Keratinocyte (primary cell): ENCODE data around the gene AOPEP. TPM values are rescaled to one million over a fixed set of nuclear protein-coding genes. Genes with fewer than 3 reads are reported as not detected.

Experiments
- DNase-seq: peaks from one replicate; pipeline ENCODE4 v3.0.0-alpha.2; 2011; ENCODE audit warnings: low read depth, missing footprints, low spot score
- FAIRE-seq: peaks from 2 replicates; lab custom pipeline; 2011; peaks lifted over from hg19 to GRCh38; lab: Jason Lieb, UNC
- H2AFZ ChIP-seq: 2 replicates; pipeline ENCODE4 v1.6.0; 2012; ENCODE audit warnings: low read length, control low read depth, inconsistent platforms; ENCODE audit not compliant: control insufficient read depth
- H3K27ac ChIP-seq: 2 replicates; pipeline ENCODE4 v1.5.1; 2011; ENCODE audit warnings: low read length; ENCODE audit not compliant: control insufficient read depth, insufficient read depth
- H3K27me3 ChIP-seq: 3 replicates; pipeline ENCODE4 v1.6.0; 2011; ENCODE audit warnings: low read length; ENCODE audit not compliant: control insufficient read depth, insufficient read depth; ENCODE audit errors: extremely low read depth
- H3K36me3 ChIP-seq, 2 experiments: 2 replicates in 1 of 2; 3 replicates in 1 of 2; pipeline ENCODE4 v1.5.1; 2011; ENCODE audit warnings: low read length in 2 of 2, mild to moderate bottlenecking in 1 of 2; ENCODE audit not compliant: control insufficient read depth in 2 of 2, insufficient read depth in 2 of 2; ENCODE audit errors: extremely low read depth in 1 of 2
- H3K4me1 ChIP-seq: 3 replicates; pipeline ENCODE4 v1.5.1; 2011; ENCODE audit warnings: low read length; ENCODE audit not compliant: control insufficient read depth, insufficient read depth; ENCODE audit errors: extremely low read depth
- H3K4me2 ChIP-seq: 3 replicates; pipeline ENCODE4 v1.6.0; 2011; ENCODE audit warnings: low read depth, low read length; ENCODE audit not compliant: control insufficient read depth, insufficient read depth; ENCODE audit errors: extremely low read depth
- H3K4me3 ChIP-seq, 3 experiments: fragments of 200-600 bp in 1 of 3; sonication (generic) in 1 of 3; 2 replicates in 2 of 3; 3 replicates in 1 of 3; pipeline ENCODE4 v1.5.1; 2011 to 2016; ENCODE audit warnings: low read length in 3 of 3, mild to moderate bottlenecking in 3 of 3, control low read depth in 2 of 3, inconsistent platforms in 1 of 3, low read depth in 1 of 3, mixed read lengths in 1 of 3, mixed run types in 1 of 3, moderate library complexity in 1 of 3; ENCODE audit not compliant: control insufficient read depth in 2 of 3, insufficient read depth in 2 of 3; ENCODE audit errors: extremely low read depth in 1 of 3
- H3K79me2 ChIP-seq: 2 replicates; pipeline ENCODE4 v1.6.0; 2012; ENCODE audit warnings: low read length; ENCODE audit not compliant: control insufficient read depth, insufficient read depth
- H3K9ac ChIP-seq: 3 replicates; pipeline ENCODE4 v1.6.0; 2011; ENCODE audit warnings: low read length; ENCODE audit not compliant: control insufficient read depth, insufficient read depth; ENCODE audit errors: extremely low read depth
- H3K9me1 ChIP-seq: 3 replicates; pipeline ENCODE4 v1.6.0; 2011; ENCODE audit warnings: low read length; ENCODE audit not compliant: control insufficient read depth, insufficient read depth; ENCODE audit errors: extremely low read depth
- H3K9me3 ChIP-seq: 2 replicates; pipeline ENCODE4 v1.5.1; 2012; ENCODE audit warnings: low read depth, low read length; ENCODE audit not compliant: control insufficient read depth
- H4K20me1 ChIP-seq: 3 replicates; pipeline ENCODE4 v1.6.0; 2011; ENCODE audit warnings: low read length; ENCODE audit not compliant: control insufficient read depth, insufficient read depth; ENCODE audit errors: extremely low read depth
- CTCF ChIP-seq, 3 experiments: IDR thresholded peaks in 1 of 3; conservative IDR thresholded peaks in 1 of 3; optimal IDR thresholded peaks in 1 of 3; 2 replicates in 2 of 3; 3 replicates in 1 of 3; pipeline versions ENCODE3 to v1.5.1; 2011; ENCODE audit warnings: low read length in 3 of 3, mild to moderate bottlenecking in 3 of 3, moderate library complexity in 2 of 3, control low read depth in 1 of 3, inconsistent platforms in 1 of 3; ENCODE audit not compliant: insufficient read depth in 2 of 3; ENCODE audit errors: extremely low read depth in 1 of 3
- EZH2 ChIP-seq: IDR thresholded peaks from one replicate; pipeline ENCODE4 v1.6.1; 2012; ENCODE audit warnings: inconsistent platforms, mild to moderate bottlenecking, low read length, moderate library complexity
- dilution Hi-C: fragments of 300-500 bp; cut with MboI; formaldehyde crosslinking; loops from one replicate; pipeline ENCODE4 v1.7.0; 2020; ENCODE audit warnings: low sequenced_read_pairs; ENCODE audit not compliant: extremely low pct_ligation_motif_present
- polyA plus RNA-seq, 5 experiments: library from polyadenylated mRNA; depleted of rRNA in 3 of 5; stranded (reverse) in 3 of 5; stranded (forward) in 1 of 5; unstranded in 1 of 5; fragments of >200 nt; gene quantifications; 1 replicate in 1 of 5; 2 replicates in 3 of 5; 3 replicates in 1 of 5; pipeline versions ENCODE4 v1.2.1 to v1.2.3, GENCODE V29; 2011 to 2012; ENCODE audit warnings: missing spikeins in 2 of 5, low read depth in 1 of 5, low replicate concordance in 1 of 5

AOPEP gene
- polyA plus RNA-seq, 1 donor (not counting 4 experiments of a cell fraction or from before 2014, with no cell fraction given): 27.0 TPM

DNA sequence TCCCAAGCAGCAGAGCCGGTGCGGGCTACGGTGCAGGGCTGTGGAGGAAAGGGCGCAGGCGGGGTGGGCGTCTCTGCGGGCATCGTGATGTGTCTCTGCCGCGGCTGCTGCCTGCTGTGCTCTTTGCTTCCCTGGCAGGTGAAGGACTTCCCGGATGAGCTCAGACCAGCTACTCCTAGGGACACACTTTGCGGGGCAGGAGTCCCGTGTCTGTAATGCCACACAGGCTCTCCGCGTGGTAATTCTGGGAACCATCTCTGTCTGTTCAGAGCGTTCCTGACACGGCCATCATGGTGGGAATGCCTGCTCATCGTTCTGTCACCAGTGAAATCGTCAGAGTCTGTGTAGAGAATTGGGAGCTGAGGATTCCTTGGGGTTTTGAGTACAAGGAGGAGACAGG is 355.5 kb downstream of the AOPEP start:
- Histone ChIP-seq H3K9me3 (no peaks in the 10 kb centered on the region), H4K20me1 (no peaks in the 10 kb centered on the region), H3K9me1 (no peaks in the 10 kb centered on the region), H3K4me2 (no peak overlapping the region), H2AFZ (no peak overlapping the region), H3K4me3 (no peak overlapping the region), H3K27ac (no peak overlapping the region), H3K9ac (no peak overlapping the region), H3K36me3 (peaks cover 49 to 56% of the 10 kb centered on the region in 2 experiments), H3K79me2 (peaks cover 28% of the 10 kb centered on the region), H3K27me3 (no peaks in the 10 kb centered on the region), H3K4me1 (no peaks in the 10 kb centered on the region)
- DNase-seq: no peak
- dilution Hi-C loops: no loop called here
- no peak for TF ChIP-seq CTCF (optimal IDR thresholded peaks at IDR 0.05 in 1 of 3, IDR thresholded peaks at IDR 0.05 in 1 of 3, conservative IDR thresholded peaks at IDR 0.05 in 1 of 3; ENCODE audit: extremely low read depth in 1 of 3, insufficient read depth in 2 of 3, low read length in 3 of 3)
- TF ChIP-seq EZH2: no peak
- FAIRE-seq: no peak

- no peak overlapping the region for H3K4me3 ChIP-seq
- DNase-seq: no peak
- no peak overlapping the region for H3K9ac ChIP-seq
- TF ChIP-seq CTCF (optimal IDR thresholded peaks at IDR 0.05 in 1 of 3, IDR thresholded peaks at IDR 0.05 in 1 of 3, conservative IDR thresholded peaks at IDR 0.05 in 1 of 3; ENCODE audit: extremely low read depth in 1 of 3, insufficient read depth in 2 of 3, low read length in 3 of 3) (no peak), EZH2 (no peak)
- no peak overlapping the region for H2AFZ ChIP-seq
- peaks cover 2% of the 10 kb centered on the region for H3K4me1 ChIP-seq
- FAIRE-seq: no peak
- no peak overlapping the region for H3K27ac ChIP-seq
- peaks cover 23% of the 10 kb centered on the region for H3K79me2 ChIP-seq
- H3K9me1 ChIP-seq: no peaks in the 10 kb centered on the region
- no peaks in the 10 kb centered on the region for H4K20me1 ChIP-seq
- no peaks in the 10 kb centered on the region for H3K27me3 ChIP-seq
- H3K4me2 ChIP-seq: no peak overlapping the region
- dilution Hi-C loops: no loop called here
- H3K9me3 ChIP-seq: no peaks in the 10 kb centered on the region
- peaks cover 49 to 52% of the 10 kb centered on the region in 2 experiments for H3K36me3 ChIP-seq
These were observed 356.0 kb downstream of the AOPEP start for GRCh38 chr9:95082401-95083084.
